HCT116 (cell line): Measurements from ENCODE around the gene CLCN4. TPM values are rescaled to one million over a fixed set of nuclear protein-coding genes. Genes with fewer than 3 reads are reported as not detected.

Experiments used
- ATAC-seq: fragments of 200-7000 bp; cut with Tn5 transposase; 2 replicates; pipeline ENCODE4 v1.9.1; 2020; ENCODE audit warnings: mild to moderate bottlenecking, moderate library complexity
- BruUV-seq: library from RNA; stranded (reverse); fragments of 400-500 nt; replicated peaks from 2 replicates; lab custom pipeline; 2021; lab: Mats Ljungman, UMichigan
- CTCF ChIA-PET: fragments of 300-600 bp; sonication (Branson Sonifier 250); formaldehyde crosslinking; loops from one replicate; lab custom pipeline; 2021; ENCODE audit warnings: antibody characterized with exemption; lab: Charles Lee
- POLR2A ChIA-PET: fragments of 300-600, 350-600 bp; sonication (Branson Sonifier 250); formaldehyde crosslinking; loops from one replicate; lab custom pipeline; 2021; ENCODE audit warnings: antibody characterized with exemption; lab: Charles Lee
- RAD21 ChIA-PET, 2 experiments: fragments of 300-600 bp; sonication (Branson Sonifier 250); formaldehyde crosslinking; loops; one replicate each; lab custom pipeline; 2023; ENCODE audit warnings: low total read pairs in 2 of 2; ENCODE audit not compliant: uncharacterized antibody in 2 of 2, unreplicated experiment in 2 of 2, low non-redundant PET in 1 of 2; lab: Charles Lee
- DNase-seq: peaks from one replicate; pipeline ENCODE4 v3.0.0-alpha.2; 2010; ENCODE audit warnings: low read depth, low spot score
- H2AFZ ChIP-seq: fragments of 200-600 bp; shearing (Covaris generic), sonication (generic); 2 replicates; pipeline ENCODE4 v1.6.1; 2017; ENCODE audit warnings: low read depth, mixed run types, mixed read lengths, antibody characterized with exemption, low read length; ENCODE audit not compliant: poor library complexity, severe bottlenecking
- H3K27ac ChIP-seq: 2 replicates; pipeline ENCODE4 v1.5.1; 2012; ENCODE audit warnings: low read depth, low read length
- H3K27me3 ChIP-seq: fragments of 200-600 bp; sonication (generic); 2 replicates; pipeline ENCODE4 v1.6.1; 2016; ENCODE audit warnings: mixed run types, low read length, mixed read lengths; ENCODE audit not compliant: insufficient read depth
- H3K36me3 ChIP-seq, 2 experiments: fragments of 200-500 bp in 1 of 2; fragments of 200-600 bp in 1 of 2; sonication (Bioruptor generic) in 1 of 2; sonication (generic) in 1 of 2; 2 replicates each; pipeline versions ENCODE4 v1.5.1 to v1.6.1; 2014 to 2016; ENCODE audit warnings: low read length in 2 of 2, inconsistent platforms in 1 of 2, mixed read lengths in 1 of 2, mixed run types in 1 of 2; ENCODE audit not compliant: insufficient read depth in 2 of 2, control insufficient read depth in 1 of 2
- H3K4me1 ChIP-seq, 2 experiments: fragments of 200-600 bp in 1 of 2; sonication (generic) in 1 of 2; 2 replicates each; pipeline versions ENCODE4 v1.5.1 to v1.6.1; 2012 to 2017; ENCODE audit warnings: low read length in 2 of 2, inconsistent platforms in 1 of 2, mild to moderate bottlenecking in 1 of 2, mixed read lengths in 1 of 2, mixed run types in 1 of 2, moderate library complexity in 1 of 2; ENCODE audit not compliant: insufficient read depth in 2 of 2, control insufficient read depth in 1 of 2
- H3K4me2 ChIP-seq: fragments of 200-600 bp; sonication (generic); 2 replicates; pipeline ENCODE4 v1.6.1; 2017; ENCODE audit warnings: mixed run types, low read length, mixed read lengths
- H3K4me3 ChIP-seq, 2 experiments: fragments of 200-600 bp in 1 of 2; sonication (generic) in 1 of 2; replicated peaks in 1 of 2; 2 replicates each; pipeline ENCODE4 v1.5.1; 2011 to 2016; ENCODE audit warnings: low read length in 2 of 2, control low read depth in 1 of 2, low read depth in 1 of 2, mild to moderate bottlenecking in 1 of 2, mixed read lengths in 1 of 2, mixed run types in 1 of 2
- H3K79me2 ChIP-seq: fragments of 200-600 bp; sonication (generic); 2 replicates; pipeline ENCODE4 v1.6.1; 2017; ENCODE audit warnings: mild to moderate bottlenecking, mixed run types, low read length, moderate library complexity, mixed read lengths; ENCODE audit not compliant: insufficient read depth
- H3K9ac ChIP-seq: fragments of 200-600 bp; sonication (generic); 2 replicates; pipeline ENCODE4 v1.6.1; 2016; ENCODE audit warnings: low read length, mixed read lengths
- H3K9me2 ChIP-seq: fragments of 200-600 bp; sonication (generic), shearing (Covaris generic); 2 replicates; pipeline ENCODE4 v1.6.1; 2017; ENCODE audit warnings: mixed run types, mild to moderate bottlenecking, moderate library complexity; ENCODE audit not compliant: insufficient read depth
- H3K9me3 ChIP-seq, 2 experiments: fragments of 200-500 bp in 1 of 2; fragments of 200-600 bp in 1 of 2; sonication (Bioruptor generic) in 1 of 2; sonication (generic) in 1 of 2; 2 replicates each; pipeline ENCODE4 v1.6.1; 2014 to 2017; ENCODE audit warnings: low read length in 2 of 2, mixed read lengths in 2 of 2, inconsistent platforms in 1 of 2, low read depth in 1 of 2, mild to moderate bottlenecking in 1 of 2, mixed run types in 1 of 2, moderate library complexity in 1 of 2; ENCODE audit not compliant: control insufficient read depth in 1 of 2, insufficient read depth in 1 of 2
- H4K20me1 ChIP-seq: fragments of 200-600 bp; sonication (generic), shearing (Covaris generic); 2 replicates; pipeline ENCODE4 v1.6.1; 2017; ENCODE audit warnings: mixed run types, mild to moderate bottlenecking, moderate library complexity; ENCODE audit not compliant: insufficient read depth
- EZH2 ChIP-seq: fragments of 200-600 bp; sonication (generic); IDR thresholded peaks from 2 replicates; pipeline ENCODE4 v1.6.1; 2017; ENCODE audit warnings: antibody characterized with exemption, mixed run types
- EZH2phosphoT487 ChIP-seq: fragments of 200-600 bp; IDR thresholded peaks from 2 replicates; pipeline ENCODE4 v1.6.1; 2018; ENCODE audit warnings: antibody characterized with exemption, borderline replicate concordance
- FOSL1 ChIP-seq: IDR thresholded peaks from 2 replicates; pipeline ENCODE4 v1.6.1; 2012; ENCODE audit warnings: low read depth
- JUND ChIP-seq: IDR thresholded peaks from 2 replicates; pipeline ENCODE4 v1.6.1; 2012
- POLR2A ChIP-seq: IDR thresholded peaks from 2 replicates; pipeline ENCODE4 v1.7.0; 2011; ENCODE audit warnings: borderline replicate concordance; ENCODE audit not compliant: insufficient read depth, insufficient read length; ENCODE audit errors: extremely low read depth
- POLR2AphosphoS5 ChIP-seq: IDR thresholded peaks from 2 replicates; pipeline ENCODE4 v1.6.1; 2011; ENCODE audit warnings: mild to moderate bottlenecking, low read depth, low read length, moderate library complexity
- RAD21 ChIP-seq: IDR thresholded peaks from 2 replicates; pipeline ENCODE4 v1.6.1; 2012; ENCODE audit warnings: low read depth, mild to moderate bottlenecking
- SIN3A ChIP-seq: IDR thresholded peaks from 2 replicates; pipeline ENCODE4 v1.6.1; 2012; ENCODE audit warnings: low read depth
- SP1 ChIP-seq: IDR thresholded peaks from 2 replicates; pipeline ENCODE4 v1.6.1; 2012; ENCODE audit warnings: low read depth
- TCF7L2 ChIP-seq: IDR thresholded peaks from 2 replicates; pipeline ENCODE4 v1.7.0; 2011; ENCODE audit warnings: borderline replicate concordance, inconsistent platforms; ENCODE audit not compliant: insufficient read depth, insufficient read length; ENCODE audit errors: extremely low read depth
- YY1 ChIP-seq: IDR thresholded peaks from 2 replicates; pipeline ENCODE4 v1.6.1; 2011; ENCODE audit warnings: low read length, low read depth, moderate library complexity, mild to moderate bottlenecking; ENCODE audit not compliant: insufficient replicate concordance; ENCODE audit errors: extremely low read depth
- ZFX ChIP-seq: fragments of 450-650 bp; IDR thresholded peaks from 2 replicates; pipeline ENCODE4 v1.6.1; 2017
- intact Hi-C: fragments of 100-400 bp; cut with micrococcal nuclease; formaldehyde crosslinking; loops from 2 replicates; pipeline ENCODE4 v1.10.0; 2022
- total RNA-seq: library from RNA; stranded (reverse); gene quantifications from one replicate; pipeline ENCODE4 v1.2.1, GENCODE V29; 2021; ENCODE audit not compliant: unreplicated experiment
- TF ChIP-seq, protein P1 (sequence below), 3 experiments: fragments of 200-600 bp in 1 of 3; sonication (generic) in 1 of 3; IDR thresholded peaks in 2 of 3; conservative IDR thresholded peaks in 1 of 3; 2 replicates each; pipeline ENCODE4 v1.5.1; 2012 to 2017; ENCODE audit warnings: low read depth in 2 of 3, low read length in 2 of 3, antibody characterized with exemption in 1 of 3, borderline replicate concordance in 1 of 3, control low read depth in 1 of 3, mild to moderate bottlenecking in 1 of 3, mixed read lengths in 1 of 3, mixed run types in 1 of 3, moderate library complexity in 1 of 3; ENCODE audit not compliant: insufficient read depth in 1 of 3

The CLCN4 gene
- total RNA-seq, 1 experiment from 2014 or later, result 3.1 TPM

DNA sequence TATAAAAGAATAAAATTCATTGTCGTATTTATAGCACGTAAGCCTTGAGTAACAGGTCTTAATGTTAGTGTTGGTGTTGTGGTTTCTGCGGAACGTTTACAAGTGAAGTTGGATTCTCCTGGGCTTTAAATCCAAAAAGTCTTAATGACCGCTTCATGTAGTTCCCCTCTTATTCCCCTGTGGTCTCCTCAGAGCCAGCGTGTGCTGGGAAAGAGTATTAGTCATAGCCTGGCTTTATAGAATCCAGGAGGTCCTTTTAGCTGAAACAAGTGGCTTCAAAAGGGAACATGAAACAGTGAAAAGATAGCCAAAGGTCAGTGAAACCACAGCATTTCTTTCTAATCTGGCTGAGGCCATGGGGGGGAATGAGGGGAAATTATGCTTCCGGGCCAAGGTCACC, 79.1 kb downstream of the CLCN4 start:
- Histone ChIP-seq H3K36me3 (no peaks in the 10 kb centered on the region), H3K4me2 (peak overlapping the region; percentile 36), H3K4me1 (peaks cover 17 to 34% of the 10 kb centered on the region in 2 experiments), H3K9me2 (no peaks in the 10 kb centered on the region), H3K9me3 (no peaks in the 10 kb centered on the region), H2AFZ (no peak overlapping the region), H3K27me3 (no peaks in the 10 kb centered on the region), H3K79me2 (no peaks in the 10 kb centered on the region), H3K4me3 (no peak overlapping the region), H3K27ac (no peak overlapping the region; the same call in 1 of the 2 replicates), H4K20me1 (no peaks in the 10 kb centered on the region), H3K9ac (no peak overlapping the region)
- ATAC-seq (peak; percentile 58), DNase-seq (no peak)
- BruUV-seq, result no TSS peak
- CTCF ChIA-PET, result no interaction called here
- POLR2A ChIA-PET, result no interaction called here
- peak; percentile 27; the same call in 1 of the 2 replicates for TF ChIP-seq JUND
- TF ChIP-seq SP1, result peak; percentile 45; the same call in 1 of the 2 replicates
- TF ChIP-seq POLR2A, result no peak
- RAD21 ChIA-PET, result no interaction called here
- intact Hi-C loops, result loop anchor here (10.0 kb wide), 1 partner anchor 379 kb away; no protein-coding TSS in a partner anchor

DNA sequence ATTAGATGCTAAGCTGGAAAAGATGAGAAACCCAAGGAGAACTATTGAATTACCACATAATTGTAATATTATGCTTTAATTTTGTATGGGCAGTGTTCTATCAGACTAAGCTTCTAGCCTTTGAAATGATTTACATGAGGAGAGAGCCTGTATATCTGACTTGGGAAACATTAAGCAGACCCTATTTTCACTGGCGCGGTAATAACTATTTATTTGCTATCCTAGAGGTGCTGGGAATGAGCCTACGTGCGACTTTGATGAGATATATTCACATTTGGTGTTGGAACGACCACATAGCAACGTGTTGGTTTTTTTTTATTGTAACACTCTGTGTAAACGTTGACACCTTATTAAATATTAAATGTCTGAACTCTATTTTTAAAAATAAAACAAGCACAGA, 80.5 kb downstream of the CLCN4 start:
- CTCF ChIA-PET, result no interaction called here
- POLR2A ChIA-PET, result no interaction called here
- no peaks in the 10 kb centered on the region for H3K9me2 ChIP-seq
- H3K27ac ChIP-seq, result no peak overlapping the region
- no peak overlapping the region for H3K4me3 ChIP-seq
- H3K36me3 ChIP-seq, result no peaks in the 10 kb centered on the region
- H3K9ac ChIP-seq, result no peak overlapping the region
- no TSS peak for BruUV-seq
- DNase-seq (no peak), ATAC-seq (no peak)
- peaks cover 15 to 28% of the 10 kb centered on the region in 2 experiments for H3K4me1 ChIP-seq
- no peaks in the 10 kb centered on the region for H3K9me3 ChIP-seq
- H2AFZ ChIP-seq, result no peak overlapping the region
- RAD21 ChIA-PET, result no interaction called here
- TF ChIP-seq SIN3A (no peak), ZFX (no peak), FOSL1 (no peak), EZH2phosphoT487 (no peak), YY1 (no peak), RAD21 (no peak), TCF7L2 (no peak), POLR2AphosphoS5 (no peak), EZH2 (no peak)
- TF ChIP-seq, protein P1, sequence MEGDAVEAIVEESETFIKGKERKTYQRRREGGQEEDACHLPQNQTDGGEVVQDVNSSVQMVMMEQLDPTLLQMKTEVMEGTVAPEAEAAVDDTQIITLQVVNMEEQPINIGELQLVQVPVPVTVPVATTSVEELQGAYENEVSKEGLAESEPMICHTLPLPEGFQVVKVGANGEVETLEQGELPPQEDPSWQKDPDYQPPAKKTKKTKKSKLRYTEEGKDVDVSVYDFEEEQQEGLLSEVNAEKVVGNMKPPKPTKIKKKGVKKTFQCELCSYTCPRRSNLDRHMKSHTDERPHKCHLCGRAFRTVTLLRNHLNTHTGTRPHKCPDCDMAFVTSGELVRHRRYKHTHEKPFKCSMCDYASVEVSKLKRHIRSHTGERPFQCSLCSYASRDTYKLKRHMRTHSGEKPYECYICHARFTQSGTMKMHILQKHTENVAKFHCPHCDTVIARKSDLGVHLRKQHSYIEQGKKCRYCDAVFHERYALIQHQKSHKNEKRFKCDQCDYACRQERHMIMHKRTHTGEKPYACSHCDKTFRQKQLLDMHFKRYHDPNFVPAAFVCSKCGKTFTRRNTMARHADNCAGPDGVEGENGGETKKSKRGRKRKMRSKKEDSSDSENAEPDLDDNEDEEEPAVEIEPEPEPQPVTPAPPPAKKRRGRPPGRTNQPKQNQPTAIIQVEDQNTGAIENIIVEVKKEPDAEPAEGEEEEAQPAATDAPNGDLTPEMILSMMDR (IDR thresholded peaks at IDR 0.05 in 2 of 3, conservative IDR thresholded peaks at IDR 0.05 in 1 of 3; ENCODE audit: borderline replicate concordance in 1 of 3, insufficient read depth in 1 of 3, low read depth in 2 of 3, low read length in 2 of 3), result no peak
- H3K4me2 ChIP-seq, result no peak overlapping the region
- no peaks in the 10 kb centered on the region for H3K79me2 ChIP-seq
- no peaks in the 10 kb centered on the region for H4K20me1 ChIP-seq
- intact Hi-C loops, result loop anchor here (10.0 kb wide), 1 partner anchor 378 kb away; no protein-coding TSS in a partner anchor
- H3K27me3 ChIP-seq, result no peaks in the 10 kb centered on the region
